ENCODE data around the gene IMP3.
A peak's percentile ranks its signal among the peaks of the same experiment; 100 is the strongest.
"Not testable (repeated sequence)": the region's sequence is repeated elsewhere in the genome, so short reads cannot be mapped to it uniquely, and the experiment has no call there.

IMP3 gene

DNA sequence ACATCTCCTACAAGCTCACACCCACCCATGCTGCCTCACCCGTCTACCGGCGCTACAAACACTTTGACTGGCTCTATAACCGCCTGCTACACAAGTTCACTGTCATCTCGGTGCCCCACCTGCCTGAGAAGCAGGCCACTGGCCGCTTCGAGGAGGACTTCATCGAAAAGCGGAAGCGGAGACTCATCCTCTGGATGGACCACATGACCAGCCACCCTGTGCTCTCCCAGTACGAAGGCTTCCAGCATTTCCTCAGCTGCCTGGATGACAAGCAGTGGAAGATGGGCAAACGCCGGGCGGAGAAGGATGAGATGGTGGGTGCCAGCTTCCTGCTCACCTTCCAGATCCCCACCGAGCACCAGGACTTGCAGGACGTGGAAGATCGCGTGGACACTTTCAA lies 9.8 kb upstream of the IMP3 start:
- no peak for DNase-seq

DNA sequence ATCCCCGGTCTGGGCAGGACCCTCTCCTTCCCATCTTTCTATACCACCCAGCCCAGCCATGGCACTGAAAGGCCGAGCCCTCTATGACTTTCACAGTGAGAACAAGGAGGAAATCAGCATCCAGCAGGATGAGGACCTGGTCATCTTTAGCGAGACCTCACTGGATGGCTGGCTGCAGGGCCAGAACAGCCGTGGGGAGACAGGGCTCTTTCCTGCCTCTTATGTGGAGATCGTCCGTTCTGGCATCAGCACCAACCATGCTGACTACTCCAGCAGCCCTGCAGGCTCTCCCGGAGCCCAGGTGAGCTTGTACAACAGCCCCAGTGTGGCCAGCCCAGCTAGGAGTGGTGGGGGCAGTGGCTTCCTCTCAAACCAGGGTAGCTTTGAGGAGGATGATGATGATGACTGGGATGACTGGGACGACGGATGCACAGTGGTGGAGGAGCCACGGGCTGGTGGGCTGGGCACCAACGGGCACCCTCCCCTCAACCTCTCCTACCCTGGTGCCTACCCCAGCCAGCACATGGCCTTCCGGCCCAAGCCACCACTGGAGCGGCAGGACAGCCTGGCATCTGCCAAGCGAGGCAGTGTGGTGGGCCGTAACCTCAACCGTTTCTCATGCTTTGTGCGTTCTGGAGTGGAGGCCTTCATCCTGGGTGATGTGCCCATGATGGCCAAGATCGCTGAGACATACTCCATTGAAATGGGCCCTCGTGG lies 9.2 kb upstream of the IMP3 start:
- no peak for DNase-seq

DNA sequence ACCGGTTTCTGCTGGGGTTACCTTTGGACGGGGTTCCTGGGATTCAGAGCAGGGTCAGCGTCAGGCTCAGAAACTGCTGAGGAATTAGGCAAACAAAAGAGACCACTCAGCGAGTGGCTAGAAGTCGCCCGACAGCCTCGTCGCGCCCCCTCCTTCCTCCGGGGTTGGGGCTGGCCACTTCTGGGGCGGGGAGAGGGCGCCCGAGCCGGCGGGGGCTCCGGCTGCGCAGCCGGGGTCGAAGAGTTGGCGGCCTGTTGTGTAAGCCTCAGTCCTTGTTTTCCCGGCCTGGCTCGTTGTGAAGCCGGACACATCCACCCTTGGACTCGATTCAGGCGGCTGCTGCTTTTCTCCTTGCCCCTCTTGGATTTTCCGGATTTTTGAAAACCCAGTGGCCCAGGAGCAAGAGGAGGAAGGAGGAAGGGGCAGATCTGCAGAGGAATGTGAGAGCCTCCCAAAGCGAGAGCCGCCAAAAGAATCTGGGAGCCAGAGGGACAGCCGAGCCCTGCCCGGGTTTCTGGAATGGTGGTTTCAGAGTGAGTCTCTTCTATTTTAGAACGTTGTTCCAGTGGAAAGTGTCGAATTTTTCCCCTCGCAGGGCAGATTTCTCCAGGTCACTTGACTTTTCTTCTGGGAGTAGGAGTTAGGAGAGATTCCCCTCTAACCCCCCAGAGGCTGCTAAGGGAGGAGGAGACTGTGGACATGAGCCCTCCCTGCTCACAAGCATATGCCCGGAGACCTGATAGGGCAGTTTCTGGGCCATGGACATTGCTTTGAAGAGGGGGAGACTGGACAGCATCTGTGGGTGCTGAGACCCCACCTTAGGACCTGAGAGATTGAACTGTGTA lies 8.4 kb upstream of the IMP3 start:
- DNase-seq: no peak

DNA sequence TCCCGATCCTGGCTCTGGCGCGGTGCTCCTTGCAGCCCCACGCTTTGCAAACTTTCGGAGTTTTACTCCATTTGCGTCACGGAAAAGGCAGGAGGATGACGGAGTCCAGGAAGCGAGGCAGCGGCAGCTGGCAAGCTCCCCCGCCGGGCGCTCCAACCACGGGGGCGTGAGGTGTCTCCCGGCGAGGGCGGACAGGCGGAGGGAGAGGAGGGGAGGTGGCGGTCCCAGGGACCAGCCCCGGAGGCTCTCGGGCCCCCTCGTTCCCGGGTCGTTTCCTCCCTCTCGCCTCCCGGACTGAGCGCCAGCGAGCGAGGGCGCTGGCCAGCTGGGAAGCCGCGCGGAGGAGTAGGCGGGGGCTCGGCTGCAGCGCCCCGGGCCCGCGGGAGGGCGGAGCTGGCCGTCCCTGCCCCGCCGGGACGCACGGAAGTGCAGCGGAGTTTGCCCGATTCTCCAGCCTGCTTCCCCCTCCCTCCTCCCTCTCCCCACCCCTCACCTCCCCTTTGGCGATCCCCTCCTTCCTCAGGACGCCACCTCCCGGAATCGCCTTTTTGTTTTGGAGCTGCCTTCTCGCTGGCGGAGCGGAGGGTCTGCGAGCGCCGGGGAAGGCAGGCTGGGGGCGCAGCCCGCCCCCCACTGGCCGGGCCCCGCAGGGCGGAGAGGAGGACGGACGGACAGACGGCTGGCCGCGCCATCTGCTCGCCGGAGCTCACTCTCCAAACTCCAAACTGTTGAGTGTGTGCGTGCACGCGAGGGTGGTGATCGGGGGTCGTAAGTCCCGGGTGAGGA lies 7.5 kb upstream of the IMP3 start, which contains the start of gene SNX33:
Gene SNX33, plus strand, starts transcription at position 543 of the 786 bp plus-strand sequence. CDS start 1,191 bp downstream, outside the sequence.
- DNase-seq: no peak

DNA sequence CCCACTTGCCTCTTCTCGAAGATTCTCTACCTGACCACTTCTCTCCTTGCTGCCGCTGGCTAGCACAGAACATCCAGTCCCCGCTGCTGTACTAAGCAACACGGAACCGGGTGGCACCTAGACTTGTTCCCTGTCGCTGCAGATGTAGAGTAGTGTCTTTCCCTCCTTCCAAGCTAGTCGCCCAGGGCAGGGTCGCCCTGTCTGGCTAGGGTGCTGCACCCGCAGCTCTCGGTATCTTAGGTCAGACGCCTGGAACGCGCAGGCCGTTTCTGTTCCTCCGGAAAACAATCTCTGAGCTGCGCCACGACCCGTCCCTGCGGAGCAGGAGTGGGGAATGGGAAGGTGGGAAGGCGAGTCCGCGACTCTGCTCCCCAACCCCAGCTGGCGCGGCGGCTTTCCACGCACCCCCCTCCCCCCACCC lies 6.9 kb upstream of the IMP3 start:
- DNase-seq: no peak

DNA sequence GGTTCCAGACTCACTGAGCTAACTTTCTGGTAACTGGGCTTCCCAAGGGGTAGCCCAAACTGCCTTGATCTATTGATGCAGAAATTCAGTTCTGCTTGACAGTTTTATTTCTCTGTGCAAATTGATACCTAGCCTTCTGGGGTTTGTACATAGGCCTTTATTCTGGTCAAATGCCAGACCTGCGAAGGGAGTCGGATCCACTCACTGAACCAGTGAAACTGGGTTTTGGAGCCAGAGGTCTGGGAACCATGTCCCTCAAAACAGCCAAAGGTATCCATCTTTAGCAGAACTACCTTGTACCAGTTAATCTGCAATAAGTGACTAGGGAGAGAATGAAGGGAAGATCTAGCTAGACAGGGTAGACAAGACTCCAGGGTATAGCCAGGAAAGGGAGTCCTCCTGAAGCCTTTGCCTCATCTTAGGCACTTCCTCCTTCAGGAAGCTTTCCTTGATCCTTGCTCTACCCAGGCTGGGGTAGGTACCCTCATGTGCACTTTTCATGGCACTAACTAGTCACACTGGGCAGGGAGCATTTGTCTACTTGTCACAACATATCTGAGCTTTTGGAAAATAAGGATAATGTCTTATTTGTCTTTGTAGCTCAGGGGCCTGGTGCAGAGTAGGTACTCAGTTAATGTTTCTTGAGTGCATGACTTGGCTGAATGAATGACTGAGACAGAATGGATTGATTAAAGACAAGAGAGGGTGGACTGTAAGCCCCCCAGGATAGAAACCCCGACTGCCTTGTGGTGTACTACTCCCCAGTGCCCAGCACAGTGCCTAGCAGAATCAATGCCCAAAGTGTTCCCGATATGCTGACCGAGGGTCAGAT lies 6.3 kb upstream of the IMP3 start:
- DNase-seq: no peak

DNA sequence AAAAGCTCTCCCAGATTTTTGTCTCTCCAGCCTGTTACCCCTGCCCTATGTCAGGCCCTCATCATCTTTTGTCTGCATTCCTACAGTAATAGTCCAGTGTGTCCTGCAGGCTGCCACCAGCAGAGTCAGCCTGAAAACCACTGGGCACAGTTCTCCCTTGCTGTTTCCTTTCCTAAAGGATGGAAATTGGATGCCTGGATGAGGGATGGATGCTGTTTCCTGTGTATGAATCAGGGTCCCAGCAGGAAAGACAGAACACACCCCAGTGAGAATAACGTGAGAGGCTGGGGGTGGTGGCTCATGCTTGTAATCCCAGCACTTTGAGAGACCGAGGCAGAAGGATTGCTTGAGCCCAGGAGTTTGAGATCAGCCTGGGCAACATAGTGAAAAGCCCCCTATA lies 4.4 kb upstream of the IMP3 start:
- no peak for DNase-seq

DNA sequence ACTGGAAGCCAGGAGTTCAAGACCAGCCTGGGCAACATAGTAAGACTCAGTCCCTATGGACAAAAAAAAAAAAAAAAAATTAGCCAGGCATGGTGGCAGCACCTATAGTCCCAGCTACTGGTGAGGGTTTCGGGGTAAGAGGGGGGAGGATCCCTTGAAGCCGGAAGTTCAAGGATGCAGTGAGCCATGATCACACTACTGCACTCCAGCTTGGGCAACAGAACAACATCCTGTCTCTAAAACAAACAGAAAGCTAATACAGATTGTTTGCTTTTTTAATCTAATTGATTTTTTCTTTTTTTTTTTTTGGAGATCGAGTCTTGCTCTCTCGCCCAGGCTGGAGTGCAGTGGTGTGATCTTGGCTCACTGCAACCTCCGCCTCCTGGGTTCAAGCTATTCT lies 1.6 kb upstream of the IMP3 start:
- DNase-seq: no peak

DNA sequence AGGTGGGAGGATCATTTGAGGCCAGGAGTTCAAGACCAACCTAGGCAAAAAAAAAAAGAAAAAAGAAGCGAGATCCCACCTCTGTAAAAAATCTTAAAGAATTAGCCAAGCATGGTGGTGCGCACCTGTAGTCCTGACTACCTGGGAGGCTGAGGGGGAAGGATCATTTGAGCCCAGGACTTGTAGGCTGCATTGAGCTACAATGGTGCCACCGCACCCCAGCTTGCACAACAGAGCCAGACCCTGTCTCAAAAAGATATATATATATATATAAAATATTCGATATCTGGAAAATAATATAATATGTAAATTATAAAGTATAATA lies 1.1 kb upstream of the IMP3 start:
- no peak for DNase-seq

DNA sequence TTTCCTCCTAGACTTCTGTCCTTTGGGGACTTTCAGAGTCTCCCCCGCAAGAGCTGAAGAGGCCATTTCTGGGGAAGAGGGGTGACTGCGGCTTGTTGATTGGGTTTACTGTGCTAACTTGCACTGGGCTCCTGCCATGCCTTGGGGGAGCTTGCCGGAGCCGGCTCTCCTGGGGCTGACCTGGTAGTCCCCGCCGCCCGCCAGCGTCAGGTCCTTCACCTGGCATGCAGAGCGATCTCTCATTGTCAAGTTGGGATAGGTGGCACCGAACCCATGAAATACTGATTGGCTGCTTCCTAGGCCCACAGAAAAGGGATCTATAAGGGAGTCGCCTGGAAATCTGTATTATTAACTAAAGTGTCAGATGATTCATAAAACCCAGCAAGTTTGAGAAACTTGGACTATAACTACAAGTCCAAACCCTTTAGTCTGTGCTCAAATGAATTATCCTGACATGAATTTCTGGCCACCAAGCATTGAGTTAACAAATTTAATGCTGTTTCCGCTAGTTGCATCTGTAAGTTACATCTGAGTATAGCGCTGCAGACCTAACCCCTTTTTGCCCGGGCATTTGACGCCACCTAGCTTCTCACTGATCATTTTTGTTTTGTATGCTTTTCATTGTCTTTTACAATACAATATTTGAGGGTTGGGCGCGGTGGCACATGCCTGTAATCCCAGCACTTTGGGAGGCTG lies 607 bp upstream of the IMP3 start:
- no peak for DNase-seq

DNA sequence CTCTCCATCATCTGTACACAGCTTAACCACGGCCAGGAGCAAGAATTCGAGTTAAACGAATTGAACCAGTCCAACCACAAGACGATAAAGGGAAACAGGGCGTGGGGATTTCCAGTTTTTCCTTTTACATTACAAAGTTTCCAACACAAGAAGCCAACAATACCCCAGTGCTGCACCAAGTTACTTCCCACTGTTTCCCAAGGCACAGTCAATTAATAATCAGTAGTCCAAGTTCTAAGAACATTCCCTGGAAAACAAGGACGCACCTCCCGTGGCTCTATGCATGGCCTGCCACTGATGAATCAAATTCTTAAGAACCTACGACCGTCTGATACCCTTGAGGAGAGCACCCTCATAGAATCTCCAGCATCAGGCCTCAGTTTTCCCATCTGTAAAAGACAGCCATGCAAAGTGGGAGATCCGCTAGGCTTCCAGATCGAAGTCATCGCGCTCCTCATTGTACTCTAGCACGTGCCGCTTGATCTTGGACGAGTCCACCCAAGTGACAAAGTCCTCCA lies 774 bp downstream of the IMP3 start:
- DNase-seq: no peak

DNA sequence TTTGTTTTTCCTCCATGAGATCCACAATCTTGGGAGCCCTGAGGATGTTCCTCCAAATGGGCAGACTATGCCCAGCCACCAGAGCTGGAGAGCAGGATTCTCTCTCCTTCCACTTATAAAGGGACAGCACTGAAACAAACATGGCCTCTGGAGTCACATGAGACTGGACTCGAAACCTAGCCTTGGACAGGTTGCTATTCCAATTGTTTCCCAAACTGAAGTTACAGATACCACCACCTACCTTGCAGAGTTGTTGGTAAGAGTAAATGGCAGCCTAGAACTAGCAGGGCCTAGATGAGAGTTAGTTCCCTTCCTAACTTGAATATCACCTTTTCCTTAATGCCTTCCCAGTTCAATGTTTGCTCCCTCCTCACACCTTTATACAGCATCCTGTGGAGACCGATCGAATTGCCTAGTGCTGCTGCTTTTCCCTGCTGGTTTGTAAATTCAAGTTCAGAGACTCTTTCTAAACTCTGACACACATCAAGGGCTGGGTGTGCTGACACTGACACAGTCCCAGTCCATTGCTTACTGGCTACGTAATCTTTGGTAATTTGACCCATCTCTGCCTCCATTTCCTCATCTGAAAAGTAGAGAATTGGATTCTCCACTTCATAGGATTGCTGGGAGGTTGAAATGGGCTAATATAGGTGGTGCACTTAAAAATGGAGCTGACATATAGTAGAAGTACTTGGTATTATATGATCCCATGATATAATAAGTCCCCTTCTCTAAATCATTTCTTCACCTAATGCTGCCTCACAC lies 2.6 kb downstream of the IMP3 start:
- no peak for DNase-seq

DNA sequence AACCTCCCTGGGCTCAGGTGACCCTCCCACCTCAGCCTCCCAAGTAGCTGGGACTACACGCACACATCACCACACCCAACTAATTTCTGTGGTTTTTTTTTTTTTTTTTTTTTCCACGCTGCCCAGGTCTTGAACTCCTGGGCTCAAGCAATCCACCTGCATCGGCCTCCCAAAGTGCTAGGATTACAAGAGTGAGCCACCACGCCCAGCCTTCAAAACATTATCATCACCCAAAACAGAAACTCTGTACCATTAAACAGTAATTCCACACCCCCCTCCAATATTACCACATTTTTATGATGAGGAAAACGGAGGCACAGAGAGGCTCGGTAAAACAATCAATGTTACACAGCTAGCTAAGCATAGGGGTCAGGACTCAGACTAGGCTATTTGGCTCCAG lies 4.0 kb downstream of the IMP3 start:
- no peak for DNase-seq

DNA sequence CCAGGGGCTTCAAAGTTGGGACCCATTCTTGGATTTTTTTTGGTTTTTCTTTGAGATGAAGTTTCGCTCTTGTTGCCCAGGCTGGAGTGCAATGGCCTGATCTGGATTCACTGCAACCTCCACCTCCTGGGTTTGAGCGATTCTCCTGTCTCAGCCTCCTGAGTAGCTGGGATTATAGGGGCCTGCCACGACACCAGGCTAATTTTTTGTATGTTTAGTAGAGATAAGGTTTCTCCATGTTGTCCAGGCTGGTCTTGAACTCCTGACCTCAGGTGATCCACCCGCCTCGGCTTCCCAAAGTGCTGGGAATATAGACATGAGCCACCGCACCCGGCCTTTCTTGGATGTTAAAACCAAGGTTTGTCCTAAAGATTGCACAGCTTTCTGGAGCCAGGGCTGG lies 6.1 kb downstream of the IMP3 start:
- DNase-seq: not testable (repeated sequence)

DNA sequence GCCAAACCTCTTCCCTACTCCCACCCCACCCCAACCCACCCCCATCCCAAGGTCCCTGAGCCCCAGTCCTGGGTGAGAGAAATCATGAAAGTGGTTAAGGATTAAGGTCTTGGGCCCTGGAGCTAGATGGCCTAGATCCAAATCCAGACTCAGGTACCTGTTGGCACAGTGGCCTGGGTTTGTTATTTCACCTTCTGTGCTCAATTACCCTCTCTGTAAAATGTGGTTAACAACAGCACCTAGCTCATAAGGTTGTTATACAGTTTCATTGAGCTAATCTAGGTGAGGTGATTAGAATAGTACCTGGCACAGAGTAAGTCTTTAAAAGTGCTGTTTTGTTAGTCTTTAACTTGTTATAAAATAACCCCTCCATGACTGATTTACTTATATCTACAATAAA lies 8.1 kb downstream of the IMP3 start:
- DNase-seq: no peak

DNA sequence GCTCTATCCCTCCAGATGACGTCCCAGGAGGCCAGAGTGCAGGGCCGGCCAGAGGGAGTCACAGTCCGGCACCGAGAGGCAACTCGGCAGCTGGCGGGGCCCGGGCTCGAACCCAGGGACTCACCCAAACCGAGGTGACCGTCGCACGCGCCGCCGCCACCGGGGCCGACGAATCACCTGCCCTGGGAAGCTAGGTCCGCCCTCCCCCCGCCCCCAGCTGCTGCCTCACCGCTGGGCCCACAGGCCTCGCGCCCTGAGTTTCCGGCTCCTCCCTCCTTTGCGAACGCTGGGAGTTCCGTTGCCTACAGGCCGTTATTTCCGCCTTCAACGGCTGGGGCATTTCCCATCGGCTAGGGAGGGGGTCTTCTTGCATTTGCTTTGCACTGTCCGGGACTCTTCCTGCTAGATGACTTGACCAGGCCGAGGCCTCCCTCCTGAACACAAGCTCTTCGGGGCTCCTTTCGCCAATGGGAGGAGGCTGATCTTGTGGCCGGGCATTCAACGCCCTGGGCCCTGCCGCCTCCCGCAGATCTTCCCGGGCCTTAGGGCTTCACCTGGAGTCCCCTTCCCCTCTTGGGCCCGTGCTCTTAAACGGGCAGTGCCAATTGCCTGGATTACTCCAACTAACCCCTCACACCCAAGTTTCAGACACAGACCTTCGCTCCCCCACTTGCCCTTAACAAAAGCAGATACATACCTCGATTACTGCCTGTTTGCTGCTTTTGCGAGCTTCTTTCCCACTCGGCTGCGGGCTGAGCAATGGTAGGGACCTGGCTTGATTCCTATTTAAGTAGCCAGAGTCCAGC lies 14.3 kb downstream of the IMP3 start, which contains the start of gene SNUPN:
Gene SNUPN, minus strand, starts transcription at position 184 of the 806 bp plus-strand sequence. CDS start 4,674 bp downstream, outside the sequence.
- DNase-seq: peak; percentile 36

DNA sequence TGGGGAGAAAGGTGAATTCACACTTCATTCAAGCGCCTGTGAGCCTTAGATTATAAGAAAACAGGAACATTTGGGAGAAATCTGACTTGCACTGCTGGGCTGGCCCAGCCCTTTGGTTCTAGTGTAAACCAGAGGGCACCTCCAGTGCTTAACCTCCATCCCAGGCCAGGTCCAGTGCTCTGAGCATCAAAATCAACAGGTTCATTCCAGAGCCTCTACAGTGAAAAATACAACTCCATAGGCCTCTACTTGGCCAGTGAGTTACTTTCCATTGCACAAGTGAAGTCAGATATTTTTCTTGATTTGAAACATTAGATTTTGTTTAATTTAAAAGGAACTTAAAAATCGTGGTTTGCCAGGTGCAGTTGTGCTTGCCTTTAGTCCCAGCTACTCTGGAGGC lies 17.5 kb downstream of the IMP3 start:
- DNase-seq: no peak

DNA sequence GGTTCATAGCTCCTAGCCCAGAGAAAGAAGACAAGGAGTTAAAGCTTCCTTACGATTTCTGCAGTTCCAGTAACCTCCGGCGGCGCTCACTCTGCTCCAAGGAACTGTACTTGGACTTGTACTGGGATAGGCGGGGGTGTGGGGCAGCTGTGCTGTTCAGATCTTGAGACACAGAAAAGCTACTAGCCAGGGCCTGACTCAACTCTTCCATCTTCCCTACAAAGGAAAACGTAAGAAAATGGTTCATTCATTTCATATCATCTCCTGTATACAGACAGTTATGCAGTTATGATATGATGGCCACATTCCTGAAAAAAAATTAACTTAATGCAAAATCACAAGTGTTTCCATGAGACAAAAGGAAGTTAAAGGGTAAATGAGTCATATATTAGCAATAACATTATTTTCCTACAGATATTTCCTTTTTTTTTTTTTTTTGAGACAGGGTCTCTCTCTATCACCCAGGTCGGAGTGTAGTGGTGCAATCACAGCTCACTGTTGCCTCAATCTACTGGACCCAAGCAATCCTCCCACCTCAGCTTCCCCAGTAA lies 19.1 kb downstream of the IMP3 start:
- DNase-seq: no peak

DNA sequence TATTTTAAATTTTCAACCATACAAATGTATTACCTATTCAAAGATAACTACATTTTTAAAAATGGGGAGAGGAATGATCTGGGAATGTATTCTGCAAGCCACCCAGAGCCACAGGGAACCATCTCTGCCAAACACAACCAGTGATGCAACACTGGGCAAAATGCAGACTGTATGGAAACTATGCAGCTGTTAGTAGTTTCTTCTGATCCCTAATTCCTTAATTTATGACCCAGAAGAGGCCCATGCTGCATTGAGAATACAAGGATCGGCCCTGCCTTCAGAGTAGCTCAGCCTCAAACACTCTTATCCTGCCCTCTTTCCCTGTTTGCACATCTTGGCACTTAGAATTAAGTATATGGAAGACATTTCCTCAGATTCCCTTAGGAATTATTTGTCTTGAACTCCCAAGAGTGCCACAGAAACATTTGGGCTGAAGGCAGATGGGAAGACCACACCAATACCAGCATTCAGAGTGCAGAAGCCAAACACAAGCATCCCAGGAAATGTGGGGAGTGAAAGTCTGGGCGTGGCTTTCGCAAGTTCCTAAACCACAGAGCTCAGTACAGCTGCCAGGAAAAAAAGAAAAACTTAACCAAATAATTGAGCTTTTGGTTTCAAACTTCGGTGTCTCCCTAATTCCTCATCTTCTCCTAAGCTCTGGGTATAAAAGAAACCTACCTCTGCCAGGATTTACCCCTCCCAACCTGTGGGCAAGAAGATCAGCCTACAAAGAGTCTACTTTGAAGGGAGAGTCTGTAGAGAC lies 19.8 kb downstream of the IMP3 start:
- no peak for DNase-seq

Measured in NCI-H2029 treated with DMSO at 0.1 percent for 48 hours (cell line).